HG02642 (cell line): ENCODE measurements around the gene TMTC2.

Experiments used
- ATAC-seq: cut with Tn5 transposase; IDR thresholded peaks from one replicate; pipeline ENCODE4 v1.9.1; 2021; ENCODE audit warnings: mild to moderate bottlenecking; ENCODE audit not compliant: unreplicated experiment, poor library complexity

TMTC2 gene

GRCh38 chr12:82872088-82872487 is 185.4 kb downstream of the TMTC2 start:
- ATAC-seq = no peak

GRCh38 chr12:82873309-82873708 is 186.6 kb downstream of the TMTC2 start:
- ATAC-seq = no peak

GRCh38 chr12:82873951-82874350 is 187.2 kb downstream of the TMTC2 start:
- no peak for ATAC-seq

- no peak for ATAC-seq
Observed at GRCh38 chr12:82874945-82875344, 188.2 kb downstream of the TMTC2 start.

- no peak for ATAC-seq
Observed at GRCh38 chr12:82876075-82876474, 189.4 kb downstream of the TMTC2 start.

GRCh38 chr12:82877963-82878362 is 191.3 kb downstream of the TMTC2 start:
- no peak for ATAC-seq

- no peak for ATAC-seq
Observed at GRCh38 chr12:82880442-82880901, 193.8 kb downstream of the TMTC2 start.

GRCh38 chr12:82883394-82884355 is 197.0 kb downstream of the TMTC2 start:
- no peak for ATAC-seq

GRCh38 chr12:82886671-82887340 is 200.1 kb downstream of the TMTC2 start:
- ATAC-seq = no peak

- no peak for ATAC-seq
Observed at GRCh38 chr12:82893896-82894295, 207.2 kb downstream of the TMTC2 start.

- ATAC-seq = no peak
Observed at GRCh38 chr12:82896277-82896676, 209.6 kb downstream of the TMTC2 start.

- no peak for ATAC-seq
Observed at GRCh38 chr12:82896979-82897378, 210.3 kb downstream of the TMTC2 start.

GRCh38 chr12:82898441-82898840 is 211.7 kb downstream of the TMTC2 start:
- no peak for ATAC-seq

GRCh38 chr12:82904219-82904790 is 217.6 kb downstream of the TMTC2 start:
- ATAC-seq = no peak

- ATAC-seq = no peak
Observed at GRCh38 chr12:82910246-82910893, 223.7 kb downstream of the TMTC2 start.

GRCh38 chr12:82912406-82912805 is 225.7 kb downstream of the TMTC2 start:
- no peak for ATAC-seq

- no peak for ATAC-seq
Observed at GRCh38 chr12:82919388-82920054, 232.8 kb downstream of the TMTC2 start.

GRCh38 chr12:82923935-82924334 is 237.2 kb downstream of the TMTC2 start:
- ATAC-seq = no peak

GRCh38 chr12:82926630-82927029 is 239.9 kb downstream of the TMTC2 start:
- ATAC-seq = no peak

GRCh38 chr12:82930301-82930700 is 243.6 kb downstream of the TMTC2 start:
- no peak for ATAC-seq
